Measurements from ENCODE around the gene IL4I1.

Gene IL4I1

GRCh38 chr19:49855676-49856573 lies 40.8 kb downstream of the IL4I1 start:
- no peak overlapping the region for H3K4me3 ChIP-seq (ENCODE audit: low read length)
- DNase-seq (ENCODE audit: low read depth) = no peak
- no peak for TF ChIP-seq CTCF (conservative IDR thresholded peaks at IDR 0.05; ENCODE audit: low read depth, low read length)

DNA sequence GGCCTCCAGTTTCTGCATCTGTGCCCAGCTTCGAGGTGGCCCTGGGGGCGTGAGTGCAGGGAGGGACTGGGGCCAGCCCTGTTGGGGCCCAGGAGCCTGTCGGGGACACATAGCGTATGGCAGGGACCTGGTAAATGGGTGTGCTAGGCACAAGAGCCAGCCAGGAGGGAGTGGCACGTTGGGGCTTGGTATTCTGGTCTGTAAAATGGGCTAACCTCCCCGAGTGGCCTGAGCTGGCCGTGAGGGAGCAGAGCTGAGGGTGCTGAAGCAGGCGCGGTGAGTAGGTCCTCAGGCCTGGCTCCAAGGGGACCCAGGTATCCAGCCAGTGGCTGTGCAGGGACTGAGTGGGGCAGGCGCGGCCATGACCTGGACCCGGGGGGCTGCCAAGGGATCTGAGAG lies 41.4 kb downstream of the IL4I1 start:
- DNase-seq (ENCODE audit: low read depth) = no peak
- H3K4me3 ChIP-seq (ENCODE audit: low read length) = no peak overlapping the region
- TF ChIP-seq CTCF (conservative IDR thresholded peaks at IDR 0.05; ENCODE audit: low read depth, low read length) = no peak

GRCh38 chr19:49854378-49855263 lies 42.1 kb downstream of the IL4I1 start:
- no peak overlapping the region for H3K4me3 ChIP-seq (ENCODE audit: low read length)
- no peak for DNase-seq (ENCODE audit: low read depth)
- no peak for TF ChIP-seq CTCF (conservative IDR thresholded peaks at IDR 0.05; ENCODE audit: low read depth, low read length)

- no peak for DNase-seq (ENCODE audit: low read depth)
- no peak overlapping the region for H3K4me3 ChIP-seq (ENCODE audit: low read length)
- TF ChIP-seq CTCF (conservative IDR thresholded peaks at IDR 0.05; ENCODE audit: low read depth, low read length) = no peak
Measured at GRCh38 chr19:49853852-49854377, 42.8 kb downstream of the IL4I1 start.

- peak overlapping the region; percentile 87 for H3K4me3 ChIP-seq (ENCODE audit: low read length)
- DNase-seq (ENCODE audit: low read depth) = no peak
- no peak for TF ChIP-seq CTCF (conservative IDR thresholded peaks at IDR 0.05; ENCODE audit: low read depth, low read length)
Measured at GRCh38 chr19:49852631-49853126, 44.0 kb downstream of the IL4I1 start.

DNA sequence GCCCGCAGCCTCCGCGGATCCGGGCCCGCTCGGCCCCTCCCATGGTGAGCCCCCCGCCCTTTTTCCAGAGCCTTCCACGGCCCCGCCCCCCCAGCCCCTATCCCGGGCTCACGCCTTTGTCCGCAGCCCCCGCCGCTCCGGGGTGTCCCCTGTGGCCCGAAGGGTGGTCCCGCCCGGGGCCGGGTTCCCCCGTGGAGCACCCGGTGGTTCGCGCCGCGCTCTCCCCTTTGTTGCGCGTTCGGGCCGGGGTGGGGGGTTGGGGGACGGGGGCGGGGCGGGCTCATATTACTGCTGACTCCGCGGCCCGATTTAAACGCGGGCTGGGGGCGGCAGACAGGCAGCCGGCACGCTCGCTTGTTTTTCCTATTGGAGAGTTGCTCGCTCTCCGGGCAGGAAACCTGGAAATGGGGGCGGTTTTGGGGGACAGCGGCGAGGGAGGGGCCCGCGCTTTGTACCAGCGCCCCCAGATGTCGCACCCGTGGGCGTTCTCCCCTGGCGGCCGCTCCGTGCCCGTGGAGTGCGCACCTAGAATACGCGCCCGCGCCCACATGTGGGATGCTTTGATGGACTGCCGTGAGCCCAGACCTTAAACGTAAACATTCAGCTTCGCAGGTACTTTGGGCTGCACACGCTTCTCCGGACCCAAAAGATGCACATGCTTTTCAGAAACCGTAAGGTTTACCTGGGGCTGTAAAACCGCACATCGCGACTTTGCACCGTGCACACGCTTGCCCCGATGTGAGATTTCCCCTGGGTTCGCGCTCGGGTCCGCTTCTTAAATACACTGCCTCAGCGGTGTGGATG lies 45.0 kb downstream of the IL4I1 start:
- H3K4me3 ChIP-seq (ENCODE audit: low read length) = peak overlapping the region; percentile 87
- no peak for TF ChIP-seq CTCF (conservative IDR thresholded peaks at IDR 0.05; ENCODE audit: low read depth, low read length)
- no peak for DNase-seq (ENCODE audit: low read depth)
